ENCODE results near the gene AMPD2.

- TF ChIP-seq CTCF (IDR thresholded peaks at IDR 0.05; ENCODE audit: insufficient read depth, low read length, poor library complexity, severe bottlenecking) (no peak), EZH2phosphoT487 (conservative IDR thresholded peaks at IDR 0.05; ENCODE audit: low read length) (no peak)
These were observed 1.9 kb downstream of the AMPD2 start for GRCh38 chr1:109621379-109622136.

All from SU-DHL-6 (cell line).